ENCODE results near the gene ZNF112.

Gene ZNF112

GRCh38 chr19:44278181-44278690 lies 78.2 kb downstream of the ZNF112 start:
- no peak for DNase-seq

GRCh38 chr19:44277331-44277730 lies 79.1 kb downstream of the ZNF112 start:
- no peak for DNase-seq
